HG03175 (cell line): ENCODE data around the gene RNF40.
"Not testable (repeated sequence)": the region's sequence is repeated elsewhere in the genome, so short reads cannot be mapped to it uniquely, and the experiment has no call there.

Source experiments
- ATAC-seq: cut with Tn5 transposase; IDR thresholded peaks from one replicate; pipeline ENCODE4 v1.9.1; 2021; ENCODE audit warnings: mild to moderate bottlenecking, moderate library complexity; ENCODE audit not compliant: unreplicated experiment

RNF40 gene

GRCh38 chr16:30780549-30780948, 18.4 kb downstream of the RNF40 start:
- ATAC-seq, result no peak

DNA sequence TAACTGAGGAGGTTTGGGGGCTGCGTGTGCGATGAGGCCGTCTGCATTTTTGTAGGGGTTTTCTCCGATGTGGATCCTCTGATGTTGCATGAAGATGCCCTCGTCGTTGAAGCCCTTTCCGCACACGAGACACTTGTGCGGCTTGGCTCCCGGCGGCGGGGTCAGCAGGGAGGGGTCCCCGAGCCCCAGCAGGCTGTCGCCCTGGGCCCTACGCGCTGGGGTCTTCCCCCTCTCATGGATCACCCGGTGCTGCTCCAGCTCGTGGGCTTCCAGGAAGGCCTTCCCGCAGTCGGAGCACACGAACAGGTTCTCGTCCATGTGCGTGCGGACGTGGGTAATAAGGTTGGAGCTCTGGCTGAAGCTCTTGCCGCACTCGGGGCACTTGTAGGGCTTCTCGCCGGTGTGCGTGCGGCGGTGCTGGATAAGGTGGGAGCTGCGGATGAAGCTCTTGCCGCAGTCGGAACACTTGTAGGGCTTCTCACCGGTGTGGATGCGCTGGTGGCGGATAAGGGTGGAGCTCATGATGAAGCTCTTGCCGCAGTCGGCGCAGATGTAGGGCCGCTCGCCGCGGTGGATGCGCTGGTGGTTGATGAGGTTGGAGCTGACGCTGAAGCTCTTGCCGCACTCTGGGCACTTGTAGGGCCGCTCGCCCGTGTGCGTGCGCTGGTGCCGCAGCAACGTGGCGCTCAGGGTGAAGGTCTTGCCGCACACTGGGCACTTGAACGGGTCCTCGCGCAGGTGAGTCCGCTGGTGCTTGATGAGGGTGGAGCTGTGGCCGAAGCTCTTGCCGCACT, 20.6 kb downstream of the RNF40 start:
- ATAC-seq, result no peak

GRCh38 chr16:30783280-30784109, 21.4 kb downstream of the RNF40 start:
- no peak for ATAC-seq

GRCh38 chr16:30784215-30784614, 22.1 kb downstream of the RNF40 start:
- no peak for ATAC-seq

DNA sequence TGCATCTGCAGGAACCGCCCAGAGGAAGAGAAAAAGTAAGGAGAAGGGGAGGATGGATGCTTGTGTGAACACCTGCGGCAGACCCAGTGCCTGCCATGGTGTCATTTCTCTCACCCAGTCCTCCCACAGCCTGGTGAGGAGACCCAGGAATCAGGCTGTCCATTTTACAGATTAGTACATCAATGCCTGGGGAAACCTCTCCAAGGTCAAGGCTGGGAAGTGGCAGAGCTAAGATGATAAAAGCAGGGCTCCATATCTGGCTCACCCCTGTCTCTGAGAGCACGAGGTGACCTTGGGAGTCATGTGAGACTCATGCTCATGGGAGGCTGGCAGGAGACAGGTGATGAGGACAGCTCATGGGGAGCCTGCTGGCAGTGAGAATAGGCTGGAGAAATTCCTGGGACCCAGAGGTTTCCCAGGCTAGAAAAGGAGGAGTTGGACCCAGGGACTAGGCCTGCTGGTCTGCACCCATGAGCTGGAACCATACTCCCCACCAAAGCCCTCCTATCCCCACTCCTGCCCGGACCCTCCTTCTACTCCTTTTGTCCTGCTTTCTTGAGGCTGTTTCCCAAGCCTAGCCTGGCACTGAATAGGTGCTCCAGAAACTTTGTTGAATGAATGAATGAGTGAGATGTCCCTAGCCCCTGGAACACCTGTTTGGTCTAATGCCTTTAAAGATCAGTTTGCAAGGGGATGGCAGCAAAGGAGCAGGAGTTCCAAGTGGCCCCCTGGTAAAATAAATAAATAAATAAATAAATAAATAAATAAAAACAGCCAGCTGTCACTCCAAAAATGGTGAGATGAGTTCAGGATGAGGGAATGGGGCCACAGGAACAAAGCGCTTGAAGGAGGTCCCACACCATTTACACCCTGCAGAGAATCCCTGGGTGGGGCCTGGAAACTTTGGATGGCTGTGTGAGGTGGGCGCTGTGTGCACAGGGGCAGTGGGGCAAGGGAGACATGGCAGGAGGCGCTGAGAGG, 23.3 kb downstream of the RNF40 start:
- ATAC-seq, result no peak

- no peak for ATAC-seq
Measured at GRCh38 chr16:30786115-30786935, 24.2 kb downstream of the RNF40 start.

DNA sequence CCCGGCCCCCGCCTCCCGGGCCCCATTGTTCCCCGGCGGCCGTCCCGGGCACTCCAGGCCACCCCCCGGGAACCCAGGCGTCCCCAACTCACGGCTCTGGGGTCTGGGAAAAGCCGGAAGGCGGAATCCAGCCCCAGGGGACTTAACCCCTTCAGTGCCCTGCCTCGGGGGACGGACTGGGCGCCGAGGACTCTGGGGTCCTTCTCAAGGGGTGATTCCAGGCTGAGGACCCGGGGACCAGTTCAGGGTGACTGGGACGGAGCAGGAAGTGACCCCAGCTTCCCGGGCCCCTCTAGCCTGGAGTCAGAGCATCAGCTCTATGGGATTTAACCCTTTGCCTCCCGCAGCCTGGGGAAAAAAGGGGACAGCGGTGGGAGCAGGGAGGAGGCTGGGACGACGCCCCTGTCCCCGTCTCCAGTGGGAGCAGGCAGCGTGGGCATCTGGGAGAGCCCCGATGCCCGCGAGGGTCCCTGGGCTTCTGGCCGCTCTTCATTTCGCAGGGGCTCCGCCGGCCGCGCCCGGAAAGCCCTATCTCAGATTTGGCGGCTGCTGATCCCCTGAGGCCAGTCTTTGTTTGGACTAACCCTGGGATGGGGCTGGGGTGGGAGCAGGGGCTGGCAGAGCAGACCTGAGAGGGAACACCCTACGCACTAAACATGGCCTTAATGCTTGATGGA, 25.0 kb downstream of the RNF40 start, which contains the start of gene ZNF629:
Gene ZNF629 (minus strand): TSS at position 270 of the 677 bp plus-strand sequence. CDS start 2,723 bp downstream, outside the sequence.
- ATAC-seq, result no peak

DNA sequence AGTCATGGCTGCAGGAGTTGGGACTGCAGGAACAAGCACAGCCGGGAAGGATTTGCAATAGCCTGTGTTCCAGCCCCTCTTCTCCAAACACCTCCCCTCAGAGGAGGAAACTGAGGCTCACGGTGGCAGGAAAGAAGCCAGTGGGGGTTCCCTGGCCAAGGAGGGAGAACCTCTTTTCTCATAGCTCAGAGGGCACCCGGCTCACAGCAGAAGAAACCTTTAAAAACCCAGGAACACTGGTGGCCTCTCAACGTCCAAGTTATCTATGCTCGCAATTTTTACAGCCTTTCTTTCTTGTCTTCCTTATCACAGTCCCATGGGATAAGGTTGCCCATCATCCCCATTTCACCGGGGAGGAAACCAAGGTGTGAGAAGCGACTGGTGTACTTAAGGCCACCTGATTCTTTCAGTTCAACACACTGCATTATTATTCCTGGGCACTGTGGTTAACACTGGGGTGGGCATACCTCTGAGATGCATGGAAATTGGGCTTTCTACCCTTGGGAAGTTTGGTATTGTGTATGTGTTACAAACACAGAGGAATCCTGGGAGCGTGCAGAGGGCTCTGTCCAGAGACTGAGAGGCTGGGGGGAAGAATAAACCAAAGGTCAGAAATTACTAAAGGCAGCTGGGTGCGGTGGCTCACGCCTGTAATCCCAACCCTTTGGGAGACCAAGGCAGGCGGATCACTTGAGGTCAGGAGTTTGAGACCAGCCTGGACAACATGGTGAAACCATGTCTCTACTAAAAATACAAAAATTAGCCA, 25.7 kb downstream of the RNF40 start:
- no peak for ATAC-seq

DNA sequence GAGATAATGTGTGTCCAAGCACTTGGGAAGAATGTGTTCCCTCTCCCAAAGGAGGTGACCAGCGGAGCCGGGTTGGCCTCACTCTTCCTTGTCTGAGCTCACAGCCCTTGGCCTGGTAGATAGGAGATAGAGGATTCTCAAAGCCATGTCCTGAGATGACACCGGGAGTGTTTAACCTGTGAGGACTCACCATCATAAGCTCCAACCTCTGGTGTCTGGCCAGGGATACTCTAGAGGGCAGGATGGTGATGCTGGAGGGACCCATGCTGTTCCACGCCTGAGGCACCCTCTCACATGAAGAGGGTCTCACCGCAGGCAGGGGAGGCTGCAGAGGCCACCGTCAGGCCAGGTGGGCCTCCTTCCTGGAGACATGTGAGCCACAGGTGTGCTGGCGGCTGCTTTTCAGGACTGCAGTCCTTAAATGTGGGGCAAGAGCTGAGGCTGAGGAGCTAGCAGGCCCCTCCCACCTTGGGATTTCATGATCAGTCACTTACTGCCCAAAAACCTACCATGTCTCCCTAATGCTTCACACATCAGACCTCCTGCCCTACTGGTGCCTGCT, 31.5 kb downstream of the RNF40 start:
- no peak for ATAC-seq

DNA sequence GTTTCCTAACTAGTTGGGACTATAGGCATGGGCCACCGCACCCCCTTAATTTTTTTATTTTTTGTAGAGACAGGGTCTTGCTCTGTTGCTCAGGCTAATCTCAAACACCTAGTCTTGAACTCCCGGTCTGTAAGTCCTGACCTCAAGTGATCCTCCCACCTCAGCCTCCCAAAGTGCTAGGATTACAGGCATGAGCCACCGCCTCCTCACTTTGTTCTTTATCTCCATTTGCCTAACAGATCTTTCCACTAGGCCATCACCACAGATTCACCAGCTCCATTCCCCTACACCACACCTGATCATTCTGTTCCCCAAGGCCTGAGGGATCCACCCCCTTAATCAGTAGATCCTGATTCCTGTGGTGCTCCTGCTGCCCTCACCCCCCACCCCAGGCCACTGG, 32.5 kb downstream of the RNF40 start:
- ATAC-seq, result no peak

DNA sequence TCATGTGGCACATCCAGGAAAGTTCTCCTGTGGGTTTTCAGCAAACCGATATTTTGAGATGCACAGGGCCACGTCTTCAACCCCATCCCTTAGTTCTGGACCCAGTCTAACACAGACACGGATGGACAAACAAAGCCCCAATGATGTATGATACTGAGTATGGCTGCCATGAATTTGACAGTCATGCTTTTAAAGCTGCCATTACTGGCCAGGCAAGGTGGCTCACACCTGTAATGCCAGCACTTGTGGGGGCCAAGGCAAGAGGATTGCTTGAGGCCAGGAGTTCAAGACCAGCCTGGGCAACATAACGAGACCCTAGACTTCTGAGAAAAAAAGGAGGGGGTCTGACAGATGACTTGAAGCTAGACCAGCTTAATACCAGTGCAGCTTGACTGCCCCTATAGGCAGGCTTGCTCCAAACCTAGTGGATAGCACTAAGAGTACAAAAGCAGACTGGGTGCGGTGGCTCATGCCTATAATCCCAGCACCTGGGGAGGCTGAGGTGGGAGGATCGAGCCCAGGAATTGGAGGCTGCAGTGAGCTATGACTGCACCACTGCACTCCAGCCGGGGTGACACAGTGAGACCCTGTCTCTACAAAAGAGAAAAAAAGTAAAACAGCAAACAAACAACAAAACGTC, 35.7 kb downstream of the RNF40 start:
- no peak for ATAC-seq

DNA sequence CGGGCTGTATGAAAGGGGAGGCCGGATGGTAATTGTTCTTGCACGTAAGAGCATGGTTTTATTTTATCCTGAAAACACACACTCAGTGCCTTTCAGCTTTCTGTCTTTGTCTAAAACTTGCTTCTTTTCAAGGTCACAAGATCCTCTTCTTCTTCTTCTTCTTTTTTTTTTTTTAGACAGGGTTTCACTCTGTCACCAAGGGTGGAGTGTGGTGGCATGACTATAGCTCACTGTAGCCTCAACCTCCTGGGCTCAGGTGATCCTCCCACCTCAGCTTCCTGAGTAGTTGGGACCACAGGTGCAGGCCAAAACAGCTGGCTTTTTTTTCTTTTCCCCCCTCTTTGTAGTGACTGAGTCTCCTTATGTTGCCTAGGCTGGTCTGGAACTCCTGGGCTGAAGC, 40.8 kb downstream of the RNF40 start:
- ATAC-seq, result no peak

- ATAC-seq, result no peak
Measured at GRCh38 chr16:30805056-30805369, 42.9 kb downstream of the RNF40 start.

GRCh38 chr16:30805370-30806169, 43.4 kb downstream of the RNF40 start:
- ATAC-seq, result no peak

DNA sequence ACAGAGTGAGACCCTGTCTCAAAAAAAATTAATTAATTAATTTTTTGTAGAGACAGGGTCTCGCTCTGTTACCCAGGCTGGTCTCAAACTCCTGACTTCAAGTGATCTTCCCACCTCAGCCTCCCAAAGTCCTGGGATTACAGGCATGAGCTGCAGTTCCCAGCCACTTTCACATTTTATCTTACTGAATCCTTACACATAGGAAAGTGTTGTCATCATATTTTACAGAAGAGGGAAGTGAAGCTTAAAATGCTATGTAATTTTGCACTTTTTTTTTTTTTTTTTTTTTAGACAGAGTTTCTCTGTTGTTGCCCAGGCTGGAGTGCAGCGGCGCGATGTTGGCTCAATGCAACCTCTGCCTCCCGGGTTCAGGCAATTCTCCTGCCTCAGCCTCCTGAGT, 46.0 kb downstream of the RNF40 start:
- no peak for ATAC-seq

DNA sequence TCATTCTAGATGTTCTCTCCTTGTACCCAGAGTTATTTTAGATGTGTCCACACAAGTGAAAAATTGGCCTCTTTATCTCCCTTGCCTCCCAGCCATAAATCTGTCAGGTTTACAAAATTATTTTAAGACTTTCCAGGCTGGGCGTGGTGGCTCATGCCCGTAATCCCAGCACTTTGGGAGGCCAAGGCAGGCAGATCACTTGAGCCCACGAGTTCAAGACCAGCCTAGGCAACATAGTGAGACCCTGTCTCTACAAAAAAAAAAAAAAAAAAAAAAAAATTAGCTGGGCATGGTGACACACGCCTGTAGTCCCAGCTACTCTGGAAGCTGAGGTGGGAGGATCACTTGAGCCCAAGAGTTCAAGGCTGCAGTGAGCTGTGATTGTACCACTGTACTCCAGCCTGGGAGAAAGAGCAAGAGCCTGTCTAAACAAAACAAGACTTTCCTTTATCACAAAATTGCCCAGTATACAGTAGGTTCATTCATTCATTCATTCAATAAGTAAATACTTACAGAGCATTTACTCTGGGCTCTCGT, 46.8 kb downstream of the RNF40 start:
- not testable (repeated sequence) for ATAC-seq

DNA sequence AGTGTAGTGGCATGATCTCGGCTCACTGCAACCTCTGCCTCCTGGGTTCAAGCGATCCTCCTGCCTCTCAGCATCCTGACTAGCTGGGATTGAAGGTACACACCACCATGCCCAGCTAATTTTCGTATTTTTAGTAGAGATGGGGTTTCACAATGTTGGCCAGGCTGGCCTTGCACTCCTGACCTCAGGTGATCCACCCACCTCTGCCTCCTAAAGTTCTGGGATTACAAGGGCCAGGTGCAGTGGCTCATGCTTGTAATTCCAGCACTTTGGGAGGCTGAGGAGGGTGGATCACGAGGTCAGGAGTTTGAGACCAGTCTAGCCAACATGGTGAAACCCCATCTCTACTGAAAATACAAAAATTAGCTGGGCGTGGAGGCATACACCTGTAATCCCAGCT, 47.6 kb downstream of the RNF40 start:
- ATAC-seq, result not testable (repeated sequence)
